ENCODE data around the gene POU6F2. TPM values are rescaled to one million over a fixed set of nuclear protein-coding genes. Genes with fewer than 3 reads are reported as not detected.

POU6F2 gene
- total and polyA plus RNA-seq, 2 of the 4 experiments (the other 2 are of a cell fraction): not detected

- Histone ChIP-seq H4K91ac (ENCODE audit: insufficient read depth, low read depth, low read length) (no peak overlapping the region), H2BK20ac (ENCODE audit: low read depth, low read length) (no peak overlapping the region), H3K9me3 (ENCODE audit: control insufficient read depth, insufficient read depth, low read length) (no peaks in the 10 kb centered on the region), H4K8ac (ENCODE audit: low read depth in 2 of 2, low read length in 2 of 2) (no peak overlapping the region), H3K36me3 (ENCODE audit: control insufficient read depth, insufficient read depth, low read length) (no peaks in the 10 kb centered on the region), H2AFZ (replicated peaks; ENCODE audit: low read length, poor library complexity) (no peak overlapping the region), H3K18ac (ENCODE audit: low read depth, low read length) (no peak overlapping the region), H2AK9ac (replicated peaks; ENCODE audit: low read depth, low read length, poor library complexity) (no peak overlapping the region), H2AK5ac (ENCODE audit: low read depth, low read length) (no peak overlapping the region), H3K79me1 (ENCODE audit: low read depth in 1 of 2, low read length in 2 of 2) (no peaks in the 10 kb centered on the region), H3K4me1 (ENCODE audit: control insufficient read depth, insufficient read depth, low read length) (no peaks in the 10 kb centered on the region), H3K56ac (ENCODE audit: extremely low read depth, insufficient read depth, low read length) (no peak overlapping the region), H3K9ac (ENCODE audit: low read depth, low read length) (no peak overlapping the region), H3K14ac (replicated peaks; ENCODE audit: low read depth, low read length) (no peak overlapping the region), H3K4ac (ENCODE audit: low read depth, low read length) (no peak overlapping the region), H3K4me3 (ENCODE audit: insufficient read depth, low read depth, low read length) (no peak overlapping the region), H3K27ac (ENCODE audit: insufficient read depth, low read length) (no peak overlapping the region), H2BK5ac (ENCODE audit: low read depth, low read length, poor library complexity, severe bottlenecking) (no peak overlapping the region), H4K5ac (ENCODE audit: low read depth, low read length) (no peak overlapping the region), H3K27me3 (ENCODE audit: control insufficient read depth, insufficient read depth, low read length) (no peaks in the 10 kb centered on the region), H2BK15ac (ENCODE audit: low read depth, low read length) (no peak overlapping the region), H3K23ac (ENCODE audit: low read depth, low read length) (no peak overlapping the region), H4K20me1 (ENCODE audit: insufficient read depth, low read length) (no peaks in the 10 kb centered on the region), H2BK120ac (ENCODE audit: low read depth, low read length) (no peak overlapping the region), H3K9me1 (ENCODE audit: insufficient read depth, low read length) (no peaks in the 10 kb centered on the region), H3K4me2 (ENCODE audit: low read depth, low read length) (no peak overlapping the region)
- intact Hi-C loops (cut with micrococcal nuclease): no loop called here
- in situ Hi-C loops (cut with MboI; ENCODE audit: low sequenced_read_pairs): no loop called here
- TF ChIP-seq MXI1 (IDR thresholded peaks at IDR 0.05; ENCODE audit: borderline replicate concordance, low read depth, low read length): no peak
- no peak for TF ChIP-seq FOS (IDR thresholded peaks at IDR 0.05; ENCODE audit: low read depth, low read length)
- TF ChIP-seq MAZ (IDR thresholded peaks at IDR 0.05; ENCODE audit: borderline replicate concordance, low read depth, low read length): no peak
- no peak for TF ChIP-seq BHLHE40 (IDR thresholded peaks at IDR 0.05; ENCODE audit: low read depth, low read length)
- no peak for TF ChIP-seq RFX5 (IDR thresholded peaks at IDR 0.05; ENCODE audit: low read depth, low read length)
- no peak for TF ChIP-seq USF2 (IDR thresholded peaks at IDR 0.05; ENCODE audit: low read depth, low read length)
- TF ChIP-seq MAFK (IDR thresholded peaks at IDR 0.05; ENCODE audit: low read depth, low read length): no peak
- TF ChIP-seq CHD1 (IDR thresholded peaks at IDR 0.05; ENCODE audit: low read depth, low read length): no peak
- TF ChIP-seq CEBPB (IDR thresholded peaks at IDR 0.05; ENCODE audit: low read depth, low read length): no peak
- TF ChIP-seq RCOR1 (IDR thresholded peaks at IDR 0.05; ENCODE audit: insufficient replicate concordance, low read length): no peak
- no peak for TF ChIP-seq NFE2L2 (IDR thresholded peaks at IDR 0.05; ENCODE audit: low read depth, low read length)
- no peak for TF ChIP-seq ELK1 (IDR thresholded peaks at IDR 0.05; ENCODE audit: borderline replicate concordance, low read depth, low read length)
- no peak for TF ChIP-seq CTCF (conservative IDR thresholded peaks at IDR 0.05; ENCODE audit: low read depth, low read length)
- no peak for TF ChIP-seq SMC3 (IDR thresholded peaks at IDR 0.05; ENCODE audit: low read depth, low read length)
- TF ChIP-seq RAD21 (IDR thresholded peaks at IDR 0.05; ENCODE audit: low read length): no peak
- TF ChIP-seq POLR2A (IDR thresholded peaks at IDR 0.05; ENCODE audit: low read depth, low read length): no peak
- WGBS, 2 experiments (ENCODE audit: extremely low coverage in 2 of 2, insufficient read length in 1 of 2): 67% methylated on average over 1 of the region's 10 CpGs; no CpG with 5 or more reads in 1 of the 2 experiments
- DNase-seq (no peak), ATAC-seq (ENCODE audit: low read depth) (no peak)
- dilution Hi-C loops (cut with HindIII; ENCODE audit: low sequenced_read_pairs, unreplicated experiment): no loop called here
- no TSS peak for BruUV-seq (replicated peaks)
- CTCF ChIA-PET: no interaction called here
- POLR2A ChIA-PET (ENCODE audit: unreplicated experiment): no interaction called here
Observed at GRCh38 chr7:39406467-39406866, 428.8 kb downstream of the POU6F2 start.

Data from IMR-90 (cell line).